ENCODE data around the gene SNRPD1.

DNA sequence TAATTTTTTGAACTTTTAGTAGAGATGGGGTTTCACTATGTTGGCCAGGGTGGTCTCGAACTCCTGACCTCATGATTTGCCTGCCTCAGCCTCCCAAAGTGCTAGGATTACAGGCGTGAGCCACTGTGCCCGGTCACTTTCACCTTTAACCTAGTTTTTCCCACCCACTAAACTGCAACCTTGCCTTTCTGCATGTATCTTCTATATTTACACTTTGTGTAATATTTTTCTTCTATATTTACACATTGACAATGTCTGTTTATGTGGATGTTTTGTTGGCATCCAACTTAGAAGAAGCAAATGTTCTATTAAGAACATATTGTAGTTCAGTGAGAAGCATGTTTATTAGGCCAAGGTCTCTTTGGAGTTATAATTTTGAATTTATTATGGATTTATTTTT lies 26.7 kb downstream of the SNRPD1 start:
- TF ChIP-seq POLR2A (IDR thresholded peaks at IDR 0.05; ENCODE audit: low read length) (no peak), GATA1 (IDR thresholded peaks at IDR 0.05; ENCODE audit: low read depth, low read length) (no peak)
